Right atrium auricular region (tissue), 2 donors: ENCODE measurements around the gene MFAP5. TPM values are rescaled to one million over a fixed set of nuclear protein-coding genes. Genes with fewer than 3 reads are reported as not detected.

Experiments
- DNase-seq: peaks from one replicate; pipeline ENCODE4 v3.0.0-alpha.2; 2019; ENCODE audit warnings: low spot score
- H3K27ac ChIP-seq, 2 donors: fragments of 200-600 bp; sonication (generic); 1 replicate in 1 of 2; 2 replicates in 1 of 2; pipeline ENCODE4 v1.5.1; 2016 to 2019
- H3K27me3 ChIP-seq, 2 donors: fragments of 200-600 bp; sonication (generic); one replicate each; pipeline versions ENCODE4 v1.5.1 to v1.6.0; 2017 to 2019
- H3K36me3 ChIP-seq: fragments of 200-600 bp; sonication (generic); one replicate; pipeline ENCODE4 v1.5.1; 2016
- H3K4me1 ChIP-seq, 2 donors: fragments of 200-600 bp; sonication (generic); one replicate each; pipeline versions ENCODE4 v1.5.1 to v1.6.0; 2017 to 2019
- H3K4me3 ChIP-seq, 2 donors: fragments of 200-600 bp; sonication (generic); 1 replicate in 1 of 2; 2 replicates in 1 of 2; pipeline ENCODE4 v1.5.1; 2017 to 2019; ENCODE audit warnings: mild to moderate bottlenecking in 1 of 2, moderate library complexity in 1 of 2
- H3K9me3 ChIP-seq, 2 donors: fragments of 200-600 bp; sonication (generic); one replicate each; pipeline ENCODE4 v1.5.1; 2019
- CTCF ChIP-seq, 2 donors: fragments of 200-600 bp; sonication (generic); IDR thresholded peaks; one replicate each; pipeline ENCODE4 v1.5.1; 2019; ENCODE audit warnings: antibody characterized with exemption in 2 of 2
- total RNA-seq, 2 donors: library from RNA; depleted of rRNA; stranded (reverse); fragments of >200 nt; gene quantifications; one replicate each; pipeline ENCODE4 v1.1.0, GENCODE V29; 2016

MFAP5 gene
- total RNA-seq, 2 donors from 2014 or later: 22.1 to 104 TPM

- no peak overlapping the region for H3K27ac ChIP-seq
- DNase-seq: no peak
- no peaks in the 10 kb centered on the region for H3K9me3 ChIP-seq
- peaks cover 0 to 30% of the 10 kb centered on the region in 2 donors for H3K4me1 ChIP-seq
- H3K4me3 ChIP-seq: no peak overlapping the region
- H3K27me3 ChIP-seq: no peaks in the 10 kb centered on the region
- H3K36me3 ChIP-seq: no peaks in the 10 kb centered on the region
- no peak for TF ChIP-seq CTCF (IDR thresholded peaks at IDR 0.05)
Measured at GRCh38 chr12:8695116-8695515, 32.5 kb upstream of the MFAP5 start.

- DNase-seq: no peak
- H3K27ac ChIP-seq: peak overlapping the region in 1 of 2 donors; percentile 26
- H3K36me3 ChIP-seq: no peaks in the 10 kb centered on the region
- no peaks in the 10 kb centered on the region for H3K27me3 ChIP-seq
- TF ChIP-seq CTCF (IDR thresholded peaks at IDR 0.05): no peak
- no peak overlapping the region for H3K4me3 ChIP-seq
- no peaks in the 10 kb centered on the region for H3K9me3 ChIP-seq
- H3K4me1 ChIP-seq: peaks cover 0 to 25% of the 10 kb centered on the region in 2 donors
Measured at GRCh38 chr12:8692573-8692972, 29.9 kb upstream of the MFAP5 start.

GRCh38 chr12:8689681-8690080 is 27.1 kb upstream of the MFAP5 start:
- Histone ChIP-seq H3K27ac (no peak overlapping the region), H3K4me3 (no peak overlapping the region), H3K36me3 (no peaks in the 10 kb centered on the region), H3K27me3 (no peaks in the 10 kb centered on the region), H3K9me3 (no peaks in the 10 kb centered on the region), H3K4me1 (peaks cover 0 to 17% of the 10 kb centered on the region in 2 donors)
- no peak for TF ChIP-seq CTCF (IDR thresholded peaks at IDR 0.05)
- no peak for DNase-seq

- peaks cover 0 to 17% of the 10 kb centered on the region in 2 donors for H3K4me1 ChIP-seq
- no peaks in the 10 kb centered on the region for H3K27me3 ChIP-seq
- no peak overlapping the region for H3K4me3 ChIP-seq
- H3K27ac ChIP-seq: no peak overlapping the region
- TF ChIP-seq CTCF (IDR thresholded peaks at IDR 0.05): no peak
- no peaks in the 10 kb centered on the region for H3K36me3 ChIP-seq
- no peak for DNase-seq
- no peaks in the 10 kb centered on the region for H3K9me3 ChIP-seq
Measured at GRCh38 chr12:8687846-8688601, 25.4 kb upstream of the MFAP5 start.

- H3K4me3 ChIP-seq: no peak overlapping the region
- H3K27me3 ChIP-seq: no peaks in the 10 kb centered on the region
- no peaks in the 10 kb centered on the region for H3K9me3 ChIP-seq
- H3K4me1 ChIP-seq: peaks cover 0 to 11% of the 10 kb centered on the region in 2 donors
- no peaks in the 10 kb centered on the region for H3K36me3 ChIP-seq
- no peak overlapping the region for H3K27ac ChIP-seq
- no peak for TF ChIP-seq CTCF (IDR thresholded peaks at IDR 0.05)
- no peak for DNase-seq
Measured at GRCh38 chr12:8685051-8685450, 22.4 kb upstream of the MFAP5 start.
